ENCODE data around the gene EIF4E3.

DNA sequence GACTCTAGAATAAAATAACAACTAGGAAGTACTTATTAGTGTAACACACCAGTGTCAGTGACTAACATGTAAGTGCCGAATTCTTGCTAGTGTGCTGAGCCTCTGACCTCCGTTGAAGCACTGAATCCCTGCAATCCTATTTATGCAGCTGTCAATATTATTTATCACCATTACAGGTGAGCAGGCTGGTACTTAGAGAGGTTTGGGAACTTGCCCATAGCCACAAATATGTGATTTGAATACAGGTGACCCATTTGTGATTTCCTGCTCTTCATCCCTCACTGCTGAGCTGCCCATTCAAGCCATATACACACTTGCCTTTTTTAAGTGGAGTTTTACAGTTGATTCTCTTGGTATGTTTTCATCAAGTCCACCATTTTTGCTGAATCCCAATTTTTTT lies 12.2 kb downstream of the EIF4E3 start:
- TF ChIP-seq, protein P1, sequence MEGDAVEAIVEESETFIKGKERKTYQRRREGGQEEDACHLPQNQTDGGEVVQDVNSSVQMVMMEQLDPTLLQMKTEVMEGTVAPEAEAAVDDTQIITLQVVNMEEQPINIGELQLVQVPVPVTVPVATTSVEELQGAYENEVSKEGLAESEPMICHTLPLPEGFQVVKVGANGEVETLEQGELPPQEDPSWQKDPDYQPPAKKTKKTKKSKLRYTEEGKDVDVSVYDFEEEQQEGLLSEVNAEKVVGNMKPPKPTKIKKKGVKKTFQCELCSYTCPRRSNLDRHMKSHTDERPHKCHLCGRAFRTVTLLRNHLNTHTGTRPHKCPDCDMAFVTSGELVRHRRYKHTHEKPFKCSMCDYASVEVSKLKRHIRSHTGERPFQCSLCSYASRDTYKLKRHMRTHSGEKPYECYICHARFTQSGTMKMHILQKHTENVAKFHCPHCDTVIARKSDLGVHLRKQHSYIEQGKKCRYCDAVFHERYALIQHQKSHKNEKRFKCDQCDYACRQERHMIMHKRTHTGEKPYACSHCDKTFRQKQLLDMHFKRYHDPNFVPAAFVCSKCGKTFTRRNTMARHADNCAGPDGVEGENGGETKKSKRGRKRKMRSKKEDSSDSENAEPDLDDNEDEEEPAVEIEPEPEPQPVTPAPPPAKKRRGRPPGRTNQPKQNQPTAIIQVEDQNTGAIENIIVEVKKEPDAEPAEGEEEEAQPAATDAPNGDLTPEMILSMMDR (IDR thresholded peaks at IDR 0.05) = no peak
- TF ChIP-seq POLR2A (IDR thresholded peaks at IDR 0.05) = no peak

Measured in uterus (tissue), 2 donors.